Osteoblast (primary cell): ENCODE measurements around the gene PTCD3. TPM values are rescaled to one million over a fixed set of nuclear protein-coding genes. Genes with fewer than 3 reads are reported as not detected.
A peak's percentile ranks its signal among the peaks of the same experiment; 100 is the strongest.

Experiments
- DNase-seq: peaks from one replicate; pipeline ENCODE4 v3.0.0; 2011; ENCODE audit warnings: low spot score, mixed read lengths; ENCODE audit not compliant: insufficient read length; ENCODE audit errors: missing footprints
- H2AFZ ChIP-seq: 2 replicates; pipeline ENCODE4 v1.6.0; 2011; ENCODE audit warnings: mild to moderate bottlenecking, low read length
- H3K27ac ChIP-seq: 2 replicates; pipeline ENCODE4 v1.5.1; 2011; ENCODE audit warnings: mild to moderate bottlenecking, low read depth, low read length, moderate library complexity
- H3K27me3 ChIP-seq: 2 replicates; pipeline ENCODE4 v1.6.0; 2012; ENCODE audit warnings: mild to moderate bottlenecking, control low read depth, inconsistent platforms, low read length, moderate library complexity; ENCODE audit not compliant: insufficient read depth
- H3K36me3 ChIP-seq: 2 replicates; pipeline ENCODE4 v1.5.1; 2011; ENCODE audit warnings: mild to moderate bottlenecking, low read length, control low read depth, moderate library complexity; ENCODE audit not compliant: insufficient read depth
- H3K4me1 ChIP-seq: 2 replicates; pipeline ENCODE4 v1.5.1; 2011; ENCODE audit warnings: mild to moderate bottlenecking, low read length, control low read depth, moderate library complexity; ENCODE audit not compliant: insufficient read depth
- H3K4me2 ChIP-seq: 2 replicates; pipeline ENCODE4 v1.6.0; 2011; ENCODE audit warnings: mild to moderate bottlenecking, low read length; ENCODE audit not compliant: insufficient read depth
- H3K4me3 ChIP-seq: fragments of 200-600 bp; sonication (generic); 3 replicates; pipeline ENCODE4 v1.5.1; 2012; ENCODE audit warnings: mild to moderate bottlenecking, low read length, inconsistent platforms; ENCODE audit not compliant: insufficient read depth
- H3K79me2 ChIP-seq: 2 replicates; pipeline ENCODE4 v1.6.0; 2012; ENCODE audit warnings: mild to moderate bottlenecking, low read length, control low read depth, inconsistent platforms; ENCODE audit not compliant: insufficient read depth
- H3K9me3 ChIP-seq: 2 replicates; pipeline ENCODE4 v1.5.1; 2011; ENCODE audit warnings: low read depth, low read length, control low read depth
- H4K20me1 ChIP-seq: 2 replicates; pipeline ENCODE4 v1.6.0; 2012; ENCODE audit warnings: mild to moderate bottlenecking, low read length, control low read depth; ENCODE audit not compliant: insufficient read depth
- total RNA-seq: library from RNA; depleted of rRNA; stranded (reverse); fragments of >200 nt; gene quantifications from 2 replicates; pipeline ENCODE4 v1.2.3, GENCODE V29; 2012
- TF ChIP-seq, protein P1 (sequence below): IDR thresholded peaks from 2 replicates; pipeline ENCODE4 v1.5.1; 2011; ENCODE audit warnings: mild to moderate bottlenecking, low read depth, low read length, moderate library complexity; ENCODE audit errors: extremely low read depth

The PTCD3 gene
- total RNA-seq, 1 donor, result 55.0 TPM

DNA sequence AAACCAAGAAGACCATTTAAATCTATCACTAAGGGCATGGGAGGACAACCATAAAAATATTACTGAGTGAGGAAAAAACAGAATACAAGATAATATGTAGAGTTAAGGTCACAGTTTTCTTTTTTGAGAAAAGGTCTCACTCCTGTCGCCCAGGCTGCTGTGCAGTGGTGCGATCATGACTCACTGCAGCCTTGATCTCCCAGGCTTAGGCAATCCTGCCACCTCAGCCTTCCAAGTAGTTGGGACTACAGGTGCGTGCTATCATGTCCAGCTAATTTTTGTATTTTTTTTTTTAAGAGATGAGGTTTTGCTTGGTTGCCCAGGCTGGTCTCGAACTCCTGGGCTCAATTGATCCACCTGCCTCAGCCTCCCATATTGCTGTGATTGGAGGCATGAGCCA is 24.3 kb upstream of the PTCD3 start:
- no peaks in the 10 kb centered on the region for H3K79me2 ChIP-seq

GRCh38 chr2:86082756-86083155 is 23.3 kb upstream of the PTCD3 start:
- Histone ChIP-seq H3K9me3 (no peaks in the 10 kb centered on the region), H3K4me3 (no peak overlapping the region), H3K36me3 (peaks cover 58% of the 10 kb centered on the region), H3K79me2 (no peaks in the 10 kb centered on the region), H3K27me3 (no peaks in the 10 kb centered on the region), H4K20me1 (peaks cover 8% of the 10 kb centered on the region), H2AFZ (no peak overlapping the region), H3K4me2 (no peak overlapping the region), H3K4me1 (no peaks in the 10 kb centered on the region), H3K27ac (no peak overlapping the region)
- DNase-seq, result no peak
- TF ChIP-seq, protein P1, sequence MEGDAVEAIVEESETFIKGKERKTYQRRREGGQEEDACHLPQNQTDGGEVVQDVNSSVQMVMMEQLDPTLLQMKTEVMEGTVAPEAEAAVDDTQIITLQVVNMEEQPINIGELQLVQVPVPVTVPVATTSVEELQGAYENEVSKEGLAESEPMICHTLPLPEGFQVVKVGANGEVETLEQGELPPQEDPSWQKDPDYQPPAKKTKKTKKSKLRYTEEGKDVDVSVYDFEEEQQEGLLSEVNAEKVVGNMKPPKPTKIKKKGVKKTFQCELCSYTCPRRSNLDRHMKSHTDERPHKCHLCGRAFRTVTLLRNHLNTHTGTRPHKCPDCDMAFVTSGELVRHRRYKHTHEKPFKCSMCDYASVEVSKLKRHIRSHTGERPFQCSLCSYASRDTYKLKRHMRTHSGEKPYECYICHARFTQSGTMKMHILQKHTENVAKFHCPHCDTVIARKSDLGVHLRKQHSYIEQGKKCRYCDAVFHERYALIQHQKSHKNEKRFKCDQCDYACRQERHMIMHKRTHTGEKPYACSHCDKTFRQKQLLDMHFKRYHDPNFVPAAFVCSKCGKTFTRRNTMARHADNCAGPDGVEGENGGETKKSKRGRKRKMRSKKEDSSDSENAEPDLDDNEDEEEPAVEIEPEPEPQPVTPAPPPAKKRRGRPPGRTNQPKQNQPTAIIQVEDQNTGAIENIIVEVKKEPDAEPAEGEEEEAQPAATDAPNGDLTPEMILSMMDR, result no peak

More for the DNA sequence above, 24.3 kb upstream of the PTCD3 start:
- H2AFZ ChIP-seq, result no peak overlapping the region
- no peak overlapping the region for H3K27ac ChIP-seq
- peaks cover 59% of the 10 kb centered on the region for H3K36me3 ChIP-seq
- H3K4me3 ChIP-seq, result no peak overlapping the region
- peaks cover 8% of the 10 kb centered on the region for H4K20me1 ChIP-seq
- DNase-seq, result no peak
- H3K9me3 ChIP-seq, result no peaks in the 10 kb centered on the region
- H3K27me3 ChIP-seq, result no peaks in the 10 kb centered on the region
- no peaks in the 10 kb centered on the region for H3K4me1 ChIP-seq
- TF ChIP-seq, protein P1, result no peak
- H3K4me2 ChIP-seq, result no peak overlapping the region

- TF ChIP-seq, protein P1, result peak; percentile 40
- no peak for DNase-seq
- Histone ChIP-seq H3K4me1 (no peaks in the 10 kb centered on the region), H4K20me1 (no peaks in the 10 kb centered on the region), H3K9me3 (no peaks in the 10 kb centered on the region), H3K27ac (no peak overlapping the region), H3K4me3 (no peak overlapping the region), H3K79me2 (peaks cover 4% of the 10 kb centered on the region), H3K36me3 (peaks cover 63% of the 10 kb centered on the region), H2AFZ (no peak overlapping the region), H3K4me2 (no peak overlapping the region), H3K27me3 (no peaks in the 10 kb centered on the region)
Measured at GRCh38 chr2:86087936-86088850, 17.8 kb upstream of the PTCD3 start.

DNA sequence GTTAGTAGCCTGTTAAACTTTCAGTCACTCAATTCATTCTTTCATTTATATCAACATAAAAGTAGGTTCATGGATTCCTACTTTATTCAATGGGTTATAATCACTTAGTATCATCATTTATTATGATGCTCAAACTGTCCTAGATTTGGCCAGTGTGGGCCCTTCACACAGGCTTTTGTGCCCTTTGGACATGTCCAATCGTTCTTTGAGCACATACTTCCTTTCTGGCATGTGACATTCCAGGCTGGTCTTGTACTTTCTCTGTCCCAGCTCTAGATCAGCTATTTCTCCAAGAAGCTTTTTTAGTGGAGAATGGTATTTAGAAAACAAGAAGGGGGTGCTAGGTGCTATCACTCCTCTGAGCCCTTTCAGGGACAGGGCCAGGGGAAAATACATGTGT is 11.8 kb upstream of the PTCD3 start:
- Histone ChIP-seq H4K20me1 (no peaks in the 10 kb centered on the region), H3K9me3 (no peaks in the 10 kb centered on the region), H3K4me3 (no peak overlapping the region), H3K36me3 (peaks cover 64% of the 10 kb centered on the region), H3K4me2 (no peak overlapping the region), H3K27ac (no peak overlapping the region), H3K4me1 (no peaks in the 10 kb centered on the region), H2AFZ (no peak overlapping the region), H3K79me2 (peaks cover 38% of the 10 kb centered on the region), H3K27me3 (no peaks in the 10 kb centered on the region)
- DNase-seq, result no peak
- TF ChIP-seq, protein P1, result no peak
